Measurements from ENCODE around the gene GADD45A.

- TF ChIP-seq CBX2 (IDR thresholded peaks at IDR 0.05; ENCODE audit: borderline replicate concordance, low read depth) = no peak
- TF ChIP-seq POLR2AphosphoS2 (conservative IDR thresholded peaks at IDR 0.05; ENCODE audit: low read length) = no peak
- TF ChIP-seq CTCF (IDR thresholded peaks at IDR 0.05) = no peak
Measured at GRCh38 chr1:67682659-67683197, 2.3 kb upstream of the GADD45A start.

All from A549 (cell line).